Vagina (tissue), 2 donors: Measurements from ENCODE around the gene COIL. TPM values are rescaled to one million over a fixed set of nuclear protein-coding genes. Genes with fewer than 3 reads are reported as not detected.

Experiments
- DNase-seq, 2 donors: peaks; one replicate each; pipeline ENCODE4 v3.0.0-alpha.2; 2017; ENCODE audit errors: extremely low spot score in 2 of 2
- H3K27ac ChIP-seq: fragments of 200-600 bp; sonication (generic); one replicate; pipeline ENCODE4 v1.5.1; 2019
- H3K27me3 ChIP-seq: fragments of 200-600 bp; sonication (generic); one replicate; pipeline ENCODE4 v1.5.1; 2019
- H3K36me3 ChIP-seq, 2 donors: fragments of 200-600 bp; sonication (generic); one replicate each; pipeline ENCODE4 v1.5.1; 2017 to 2019
- H3K4me1 ChIP-seq: fragments of 200-600 bp; sonication (generic); one replicate; pipeline ENCODE4 v1.5.1; 2019
- H3K4me3 ChIP-seq, 2 donors: fragments of 200-600 bp; sonication (generic); 1 replicate in 1 of 2; 2 replicates in 1 of 2; pipeline ENCODE4 v1.5.1; 2016 to 2019
- H3K9me3 ChIP-seq: fragments of 200-600 bp; sonication (generic); one replicate; pipeline ENCODE4 v1.5.1; 2019
- CTCF ChIP-seq, 3 experiments: fragments of 450-650 bp in 2 of 3; fragments of 200-600 bp in 1 of 3; sonication (generic) in 1 of 3; IDR thresholded peaks; one replicate each; pipeline ENCODE4 v1.5.1; 2017 to 2019; ENCODE audit warnings: antibody characterized with exemption in 3 of 3, mild to moderate bottlenecking in 2 of 3, moderate library complexity in 2 of 3
- POLR2A ChIP-seq, 2 donors: fragments of 450-650 bp; IDR thresholded peaks; one replicate each; pipeline ENCODE4 v1.6.1; 2017; ENCODE audit warnings: antibody characterized with exemption in 2 of 2, mild to moderate bottlenecking in 2 of 2, moderate library complexity in 2 of 2
- POLR2AphosphoS5 ChIP-seq, 2 donors: sonication (generic); formaldehyde crosslinking; IDR thresholded peaks; one replicate each; pipeline ENCODE4 v1.9.0; 2017; ENCODE audit warnings: antibody characterized with exemption in 2 of 2, mild to moderate bottlenecking in 2 of 2, low read depth in 1 of 2; ENCODE audit not compliant: insufficient read depth in 1 of 2
- intact Hi-C: fragments of 100-400 bp; cut with DNase I; formaldehyde crosslinking; loops from one replicate; pipeline ENCODE4 v1.15.1; 2023
- total RNA-seq: library from RNA; depleted of rRNA; stranded (reverse); fragments of >200 nt; gene quantifications from one replicate; pipeline ENCODE4 v1.2.3, GENCODE V29; 2016

COIL gene
- total RNA-seq, 1 donor from 2014 or later: 9.8 TPM

GRCh38 chr17:56933868-56934267 lies 27.0 kb downstream of the COIL start:
- DNase-seq: no peak
- H3K9me3 ChIP-seq: no peaks in the 10 kb centered on the region
- peaks cover 22% of the 10 kb centered on the region for H3K4me1 ChIP-seq
- no peak overlapping the region for H3K27ac ChIP-seq
- peaks cover 0 to 8% of the 10 kb centered on the region in 2 donors for H3K36me3 ChIP-seq
- no peak for TF ChIP-seq POLR2A (IDR thresholded peaks at IDR 0.05)
- H3K27me3 ChIP-seq: no peaks in the 10 kb centered on the region
- intact Hi-C loops: no loop called here
- no peak overlapping the region for H3K4me3 ChIP-seq

GRCh38 chr17:56933151-56933745 lies 27.6 kb downstream of the COIL start:
- Histone ChIP-seq H3K27me3 (no peaks in the 10 kb centered on the region), H3K36me3 (peaks cover 0 to 8% of the 10 kb centered on the region in 2 donors), H3K4me3 (no peak overlapping the region), H3K27ac (no peak overlapping the region), H3K9me3 (no peaks in the 10 kb centered on the region), H3K4me1 (peaks cover 22% of the 10 kb centered on the region)
- no peak for TF ChIP-seq POLR2AphosphoS5 (IDR thresholded peaks at IDR 0.05; ENCODE audit: insufficient read depth in 1 of 2, low read depth in 1 of 2)
- no peak for TF ChIP-seq POLR2A (IDR thresholded peaks at IDR 0.05)
- TF ChIP-seq CTCF (IDR thresholded peaks at IDR 0.05): no peak
- intact Hi-C loops: no loop called here
- DNase-seq: no peak

- H3K9me3 ChIP-seq: no peaks in the 10 kb centered on the region
- H3K27ac ChIP-seq: no peak overlapping the region
- no peaks in the 10 kb centered on the region for H3K27me3 ChIP-seq
- TF ChIP-seq POLR2AphosphoS5 (IDR thresholded peaks at IDR 0.05; ENCODE audit: insufficient read depth in 1 of 2, low read depth in 1 of 2): no peak
- TF ChIP-seq CTCF (IDR thresholded peaks at IDR 0.05): no peak
- TF ChIP-seq POLR2A (IDR thresholded peaks at IDR 0.05): no peak
- intact Hi-C loops: no loop called here
- H3K4me1 ChIP-seq: no peaks in the 10 kb centered on the region
- H3K36me3 ChIP-seq: peaks cover 0 to 8% of the 10 kb centered on the region in 2 donors
- no peak overlapping the region for H3K4me3 ChIP-seq
- DNase-seq: no peak
Observed at GRCh38 chr17:56930739-56931337, 30.0 kb downstream of the COIL start.

- Histone ChIP-seq H3K4me1 (no peaks in the 10 kb centered on the region), H3K36me3 (peaks cover 0 to 3% of the 10 kb centered on the region in 2 donors), H3K4me3 (no peak overlapping the region), H3K9me3 (no peaks in the 10 kb centered on the region), H3K27ac (no peak overlapping the region), H3K27me3 (no peaks in the 10 kb centered on the region)
- intact Hi-C loops: no loop called here
- no peak for TF ChIP-seq POLR2A (IDR thresholded peaks at IDR 0.05)
- no peak for TF ChIP-seq POLR2AphosphoS5 (IDR thresholded peaks at IDR 0.05; ENCODE audit: insufficient read depth in 1 of 2, low read depth in 1 of 2)
- TF ChIP-seq CTCF (IDR thresholded peaks at IDR 0.05): no peak
- no peak for DNase-seq
Observed at GRCh38 chr17:56929362-56929969, 31.4 kb downstream of the COIL start.

GRCh38 chr17:56928586-56928985 lies 32.3 kb downstream of the COIL start:
- no peaks in the 10 kb centered on the region for H3K27me3 ChIP-seq
- no peak overlapping the region for H3K27ac ChIP-seq
- no peaks in the 10 kb centered on the region for H3K9me3 ChIP-seq
- H3K4me3 ChIP-seq: no peak overlapping the region
- DNase-seq: no peak
- no peaks in the 10 kb centered on the region for H3K36me3 ChIP-seq
- intact Hi-C loops: no loop called here
- no peaks in the 10 kb centered on the region for H3K4me1 ChIP-seq
- TF ChIP-seq POLR2AphosphoS5 (IDR thresholded peaks at IDR 0.05; ENCODE audit: insufficient read depth in 1 of 2, low read depth in 1 of 2) (no peak), CTCF (IDR thresholded peaks at IDR 0.05) (no peak), POLR2A (IDR thresholded peaks at IDR 0.05) (no peak)
